BLaER1 treated with 17β-estradiol and CSF1 and Interleukin-3, amounts not matched to agents 10 nM and 100 nM (cell line): Measurements from ENCODE around the gene CD93.

ENCODE experiments used
- H3K27ac ChIP-seq, 11 experiments: shearing (Covaris generic); formaldehyde crosslinking; 2 replicates each; pipeline ENCODE4 v1.8.1; 2022
- H3K27me3 ChIP-seq, 11 experiments: shearing (Covaris generic); formaldehyde crosslinking; 2 replicates each; pipeline ENCODE4 v1.8.1; 2022
- H3K36me3 ChIP-seq, 11 experiments: shearing (Covaris generic); formaldehyde crosslinking; 2 replicates each; pipeline ENCODE4 v1.8.1; 2022
- H3K4me1 ChIP-seq, 10 experiments: shearing (Covaris generic); formaldehyde crosslinking; 2 replicates each; pipeline ENCODE4 v1.8.1; 2022
- H3K4me2 ChIP-seq, 11 experiments: shearing (Covaris generic); formaldehyde crosslinking; 2 replicates each; pipeline ENCODE4 v1.8.1; 2022
- H3K4me3 ChIP-seq, 10 experiments: shearing (Covaris generic); formaldehyde crosslinking; 2 replicates each; pipeline ENCODE4 v1.8.1; 2022
- H3K9ac ChIP-seq, 11 experiments: shearing (Covaris generic); formaldehyde crosslinking; 2 replicates each; pipeline ENCODE4 v1.8.1; 2022
- H3K9me3 ChIP-seq, 11 experiments: shearing (Covaris generic); formaldehyde crosslinking; replicated peaks in 1 of 11; 2 replicates each; pipeline ENCODE4 v1.8.1; 2022
- H4K20me1 ChIP-seq, 11 experiments: shearing (Covaris generic); formaldehyde crosslinking; 2 replicates each; pipeline ENCODE4 v1.8.1; 2022
- Cebpa-rat ChIP-seq, 11 experiments: shearing (Covaris generic); IDR thresholded peaks; 2 replicates each; pipeline ENCODE4 v1.8.1; 2022

Gene CD93

DNA sequence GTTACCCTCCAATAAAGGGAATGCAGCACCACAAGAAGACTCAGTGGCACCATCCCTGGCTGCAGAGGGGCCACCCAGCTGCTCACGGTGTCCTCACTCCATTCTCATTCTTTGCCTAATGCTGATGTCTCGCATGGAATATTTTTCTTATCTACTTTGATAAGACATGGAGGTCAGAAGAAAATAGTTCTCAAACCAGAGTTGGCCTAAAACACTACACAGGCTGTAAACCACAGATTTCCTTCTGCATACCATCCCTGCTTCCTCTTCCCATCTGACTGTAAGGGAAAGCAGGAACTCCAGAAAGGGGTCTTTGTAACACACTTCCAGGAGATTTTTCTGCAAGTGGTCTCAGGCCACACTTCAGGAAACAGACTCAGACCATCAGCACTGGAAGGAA is 43.1 kb upstream of the CD93 start:
- H4K20me1 ChIP-seq: no peaks in the 10 kb centered on the region
- H3K4me1 ChIP-seq: peaks cover 75 to 96% (median 90%) of the 10 kb centered on the region in 10 experiments
- no peaks in the 10 kb centered on the region for H3K27me3 ChIP-seq
- H3K4me3 ChIP-seq: peak overlapping the region in 4 of 10 experiments; percentile 3 to 39 (median 15); a peak in 3 of 20 replicates
- peak overlapping the region; percentile 82 to 98 (median 90) for H3K4me2 ChIP-seq
- peak overlapping the region; percentile 1 to 98 (median 93); a peak in 18 of 22 replicates for H3K9ac ChIP-seq
- peak overlapping the region; percentile 76 to 100 (median 99) for H3K27ac ChIP-seq
- peaks cover 0 to 14% (median 6%) of the 10 kb centered on the region in 11 experiments; a peak in 10 of 22 replicates for H3K9me3 ChIP-seq
- H3K36me3 ChIP-seq: 0 out of 22 replicates have a peak, but pooled peaks cover 0 to 4% (median 0%) of the 10 kb centered on the region in 11 experiments
- TF ChIP-seq Cebpa-rat (IDR thresholded peaks at IDR 0.05): no peak

- Histone ChIP-seq H3K9me3 (peaks cover 0 to 7% (median under 1%) of the 10 kb centered on the region in 11 experiments; a peak in 8 of 22 replicates), H3K4me2 (peak overlapping the region; percentile 82 to 98 (median 90)), H3K9ac (peak overlapping the region; percentile 1 to 98 (median 93); a peak in 18 of 22 replicates), H3K36me3 (0 out of 22 replicates have a peak, but pooled peaks cover 0 to 2% (median 0%) of the 10 kb centered on the region in 11 experiments), H3K4me1 (peaks cover 82 to 100% (median 97%) of the 10 kb centered on the region in 10 experiments), H3K27me3 (no peaks in the 10 kb centered on the region), H3K27ac (peak overlapping the region; percentile 76 to 100 (median 99)), H4K20me1 (no peaks in the 10 kb centered on the region), H3K4me3 (peak overlapping the region in 4 of 10 experiments; percentile 3 to 39 (median 15); a peak in 3 of 20 replicates)
- no peak for TF ChIP-seq Cebpa-rat (IDR thresholded peaks at IDR 0.05)
These were observed 42.5 kb upstream of the CD93 start for GRCh38 chr20:23128461-23129125.

- no peak for TF ChIP-seq Cebpa-rat (IDR thresholded peaks at IDR 0.05)
- Histone ChIP-seq H4K20me1 (no peaks in the 10 kb centered on the region), H3K9me3 (no peaks in the 10 kb centered on the region), H3K27me3 (no peaks in the 10 kb centered on the region), H3K4me2 (peak overlapping the region; percentile 82 to 98 (median 90)), H3K36me3 (no peaks in the 10 kb centered on the region), H3K9ac (peak overlapping the region; percentile 79 to 98 (median 93)), H3K4me1 (peaks cover 84 to 100% (median 98%) of the 10 kb centered on the region in 10 experiments), H3K4me3 (peak overlapping the region in 2 of 10 experiments; percentile 12 to 33; a peak in 3 of 20 replicates), H3K27ac (peak overlapping the region; percentile 83 to 100 (median 99))
These were observed 41.6 kb upstream of the CD93 start for GRCh38 chr20:23127506-23128279.

GRCh38 chr20:23126281-23127061 is 40.3 kb upstream of the CD93 start:
- peaks cover 81 to 98% (median 96%) of the 10 kb centered on the region in 10 experiments for H3K4me1 ChIP-seq

DNA sequence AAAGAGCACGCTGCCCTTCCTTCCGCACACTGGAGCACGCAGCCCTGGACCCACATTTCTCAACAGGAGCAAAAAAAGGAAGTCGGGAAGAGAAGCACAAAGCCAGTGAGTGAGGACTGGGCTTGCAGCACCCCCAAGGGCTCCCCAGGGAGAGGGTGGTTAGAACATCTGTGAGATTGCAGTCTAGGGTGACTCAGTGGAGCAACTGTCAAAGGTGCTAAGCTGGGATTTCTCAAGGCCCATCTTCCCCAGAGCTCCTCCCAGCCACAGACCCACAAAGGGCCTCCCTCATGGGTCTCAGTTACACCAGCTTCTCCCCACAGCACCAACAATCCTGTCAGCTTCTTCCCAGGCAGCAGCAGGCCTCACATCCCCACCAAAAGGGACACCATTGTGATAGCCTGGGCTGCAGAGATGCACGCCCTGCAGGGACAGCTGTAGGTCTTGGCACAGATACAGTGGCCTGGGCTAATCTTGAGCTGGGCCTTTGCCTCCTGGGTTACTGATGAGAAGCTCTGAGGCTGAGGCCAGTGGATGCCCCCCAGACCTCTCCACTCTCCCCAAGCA is 39.6 kb upstream of the CD93 start:
- H3K9ac ChIP-seq: peak overlapping the region; percentile 79 to 98 (median 93)
- H3K27me3 ChIP-seq: no peaks in the 10 kb centered on the region
- no peaks in the 10 kb centered on the region for H3K9me3 ChIP-seq
- TF ChIP-seq Cebpa-rat (IDR thresholded peaks at IDR 0.05): peak; percentile 90 to 100 (median 100)
- H4K20me1 ChIP-seq: no peaks in the 10 kb centered on the region
- peak overlapping the region; percentile 82 to 98 (median 90) for H3K4me2 ChIP-seq
- H3K36me3 ChIP-seq: no peaks in the 10 kb centered on the region
- peak overlapping the region in 3 of 10 experiments; percentile 28 to 56 (median 31); a peak in 5 of 20 replicates for H3K4me3 ChIP-seq
- H3K27ac ChIP-seq: peak overlapping the region; percentile 83 to 100 (median 99)
- H3K4me1 ChIP-seq: peaks cover 86 to 98% (median 95%) of the 10 kb centered on the region in 10 experiments

More at GRCh38 chr20:23126281-23127061, 40.3 kb upstream of the CD93 start:
- Histone ChIP-seq H4K20me1 (no peaks in the 10 kb centered on the region), H3K4me3 (peak overlapping the region in 4 of 10 experiments; percentile 20 to 56 (median 30); a peak in 5 of 20 replicates), H3K27ac (peak overlapping the region; percentile 83 to 100 (median 99)), H3K9me3 (no peaks in the 10 kb centered on the region), H3K27me3 (no peaks in the 10 kb centered on the region), H3K9ac (peak overlapping the region; percentile 79 to 98 (median 93)), H3K4me2 (peak overlapping the region; percentile 82 to 98 (median 90)), H3K36me3 (no peaks in the 10 kb centered on the region)
- peak in 10 of 11 experiments; percentile 42 to 81 (median 66); a peak in 13 of 22 replicates for TF ChIP-seq Cebpa-rat (IDR thresholded peaks at IDR 0.05)

GRCh38 chr20:23125159-23125558 is 39.0 kb upstream of the CD93 start:
- peak overlapping the region; percentile 83 to 100 (median 99); a peak in 21 of 22 replicates for H3K27ac ChIP-seq
- H3K36me3 ChIP-seq: no peaks in the 10 kb centered on the region
- peak overlapping the region in 2 of 10 experiments; percentile 11 to 20; a peak in 2 of 20 replicates for H3K4me3 ChIP-seq
- H3K4me1 ChIP-seq: peaks cover 92 to 98% (median 95%) of the 10 kb centered on the region in 10 experiments
- no peak for TF ChIP-seq Cebpa-rat (IDR thresholded peaks at IDR 0.05)
- peak overlapping the region; percentile 15 to 98 (median 93); a peak in 20 of 22 replicates for H3K9ac ChIP-seq
- peak overlapping the region; percentile 82 to 98 (median 90) for H3K4me2 ChIP-seq
- H4K20me1 ChIP-seq: no peaks in the 10 kb centered on the region
- no peaks in the 10 kb centered on the region for H3K9me3 ChIP-seq
- H3K27me3 ChIP-seq: no peaks in the 10 kb centered on the region

DNA sequence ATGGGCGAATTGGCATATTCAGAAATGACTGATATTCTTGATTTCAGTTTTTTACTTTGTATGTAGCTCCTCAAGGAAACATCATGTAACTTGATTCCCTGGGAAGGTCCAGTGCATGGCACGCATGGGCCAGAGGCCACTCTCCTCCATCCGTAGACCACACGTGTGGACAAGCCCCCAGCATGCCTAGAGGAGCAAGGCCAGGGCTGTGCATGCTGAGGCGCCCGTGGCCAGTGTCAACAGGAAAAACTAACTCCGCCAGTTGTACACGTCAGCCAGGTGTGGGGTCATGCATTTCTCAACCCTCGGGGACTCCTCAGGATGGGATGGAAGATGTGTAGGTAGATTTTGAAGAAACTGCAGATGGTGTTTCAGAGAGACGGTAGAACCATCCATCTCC is 37.8 kb upstream of the CD93 start:
- H3K4me1 ChIP-seq: peaks cover 92 to 98% (median 95%) of the 10 kb centered on the region in 10 experiments
- peak overlapping the region; percentile 83 to 100 (median 99); a peak in 21 of 22 replicates for H3K27ac ChIP-seq
- 0 out of 20 replicates have a peak overlapping the region, but pooled peaks of 1 of the 10 experiments have one; percentile 20 for H3K4me3 ChIP-seq
- no peaks in the 10 kb centered on the region for H3K9me3 ChIP-seq
- H3K27me3 ChIP-seq: no peaks in the 10 kb centered on the region
- no peaks in the 10 kb centered on the region for H3K36me3 ChIP-seq
- H4K20me1 ChIP-seq: no peaks in the 10 kb centered on the region
- H3K9ac ChIP-seq: peak overlapping the region in 9 of 11 experiments; percentile 84 to 98 (median 94); a peak in 19 of 22 replicates
- peak overlapping the region; percentile 82 to 98 (median 90) for H3K4me2 ChIP-seq
- no peak for TF ChIP-seq Cebpa-rat (IDR thresholded peaks at IDR 0.05)
